Breast epithelium (tissue), 3 donors: Measurements from ENCODE around the gene AFAP1.

Source experiments
- CTCF ChIP-seq, 3 donors: fragments of 450-650 bp; IDR thresholded peaks; one replicate each; pipeline ENCODE4 v1.5.1; 2016 to 2017; ENCODE audit warnings: antibody characterized with exemption in 3 of 3, mild to moderate bottlenecking in 3 of 3, moderate library complexity in 3 of 3
- POLR2A ChIP-seq: fragments of 450-650 bp; IDR thresholded peaks from one replicate; pipeline ENCODE4 v1.6.1; 2016; ENCODE audit warnings: antibody characterized with exemption, mild to moderate bottlenecking, moderate library complexity

- TF ChIP-seq CTCF (IDR thresholded peaks at IDR 0.05) (no peak), POLR2A (no peak)
Measured at GRCh38 chr4:7970361-7970946, 30.8 kb upstream of the AFAP1 start.
